Progenitor cell of endocrine pancreas (in vitro differentiated cells): ENCODE measurements around the gene FOXB1. TPM values are rescaled to one million over a fixed set of nuclear protein-coding genes. Genes with fewer than 3 reads are reported as not detected.
A peak's percentile ranks its signal among the peaks of the same experiment; 100 is the strongest.

ENCODE experiments used
- DNase-seq: peaks from one replicate; pipeline ENCODE4 v3.0.0; 2021; ENCODE audit warnings: low spot score; ENCODE audit not compliant: unreplicated experiment
- H3K27ac Mint-ChIP-seq: 2 replicates; pipeline ENCODE4 v1.8.0; 2021; ENCODE audit warnings: mild to moderate bottlenecking, moderate library complexity, mixed read lengths
- H3K27me3 Mint-ChIP-seq: 2 replicates; pipeline ENCODE4 v1.8.0; 2021; ENCODE audit warnings: mixed read lengths
- H3K36me3 Mint-ChIP-seq: 2 replicates; pipeline ENCODE4 v1.8.0; 2022; ENCODE audit warnings: mixed read lengths; ENCODE audit not compliant: insufficient read depth
- H3K4me1 Mint-ChIP-seq: 2 replicates; pipeline ENCODE4 v1.8.0; 2021; ENCODE audit warnings: low read depth, mixed read lengths
- H3K4me3 Mint-ChIP-seq: 2 replicates; pipeline ENCODE4 v1.8.0; 2021; ENCODE audit warnings: low read depth, mild to moderate bottlenecking, moderate library complexity, mixed read lengths
- H3K9me3 Mint-ChIP-seq: 2 replicates; pipeline ENCODE4 v1.8.0; 2021; ENCODE audit warnings: low read depth, mixed read lengths
- CTCF ChIP-seq: fragments of 200-600 bp; sonication (generic); IDR thresholded peaks from one replicate; pipeline ENCODE4 v1.5.0; 2021; ENCODE audit warnings: antibody characterized with exemption, mild to moderate bottlenecking; ENCODE audit not compliant: unreplicated experiment
- total RNA-seq: library from RNA; stranded (reverse); gene quantifications from 2 replicates; pipeline ENCODE4 v1.2.1, GENCODE V29; 2021

The FOXB1 gene
- total RNA-seq, 1 donor from 2014 or later = not detected

GRCh38 chr15:59995568-59996297 is 8.4 kb upstream of the FOXB1 start:
- no peak for DNase-seq
- H3K36me3 Mint-ChIP-seq = no peaks in the 10 kb centered on the region
- peaks cover 33% of the 10 kb centered on the region for H3K4me1 Mint-ChIP-seq
- H3K9me3 Mint-ChIP-seq = no peaks in the 10 kb centered on the region
- H3K27me3 Mint-ChIP-seq = peaks cover 100% of the 10 kb centered on the region
- no peak overlapping the region for H3K4me3 Mint-ChIP-seq
- TF ChIP-seq CTCF = no peak
- peak overlapping the region; percentile 90 for H3K27ac Mint-ChIP-seq

- H3K27me3 Mint-ChIP-seq = peaks cover 100% of the 10 kb centered on the region
- peaks cover 35% of the 10 kb centered on the region for H3K4me1 Mint-ChIP-seq
- DNase-seq = no peak
- no peak for TF ChIP-seq CTCF
- no peak overlapping the region for H3K4me3 Mint-ChIP-seq
- H3K36me3 Mint-ChIP-seq = no peaks in the 10 kb centered on the region
- H3K9me3 Mint-ChIP-seq = no peaks in the 10 kb centered on the region
- peak overlapping the region; percentile 90 for H3K27ac Mint-ChIP-seq
These were observed 7.6 kb upstream of the FOXB1 start for GRCh38 chr15:59996298-59997041.

- Mint-ChIP-seq H3K36me3 (no peaks in the 10 kb centered on the region), H3K27ac (no peak overlapping the region)
These were observed 6.9 kb upstream of the FOXB1 start for GRCh38 chr15:59997070-59997701.

GRCh38 chr15:59998305-59998949 is 5.7 kb upstream of the FOXB1 start:
- peaks cover 100% of the 10 kb centered on the region for H3K27me3 Mint-ChIP-seq
- H3K4me3 Mint-ChIP-seq = no peak overlapping the region

More at GRCh38 chr15:59997070-59997701, 6.9 kb upstream of the FOXB1 start:
- Mint-ChIP-seq H3K9me3 (no peaks in the 10 kb centered on the region), H3K27me3 (peaks cover 100% of the 10 kb centered on the region), H3K4me1 (peaks cover 30% of the 10 kb centered on the region), H3K4me3 (no peak overlapping the region)
- no peak for TF ChIP-seq CTCF
- no peak for DNase-seq

More at GRCh38 chr15:59998305-59998949, 5.7 kb upstream of the FOXB1 start:
- Mint-ChIP-seq H3K4me1 (peaks cover 30% of the 10 kb centered on the region), H3K9me3 (no peaks in the 10 kb centered on the region), H3K27ac (peak overlapping the region; percentile 65), H3K36me3 (no peaks in the 10 kb centered on the region)
- DNase-seq = no peak
- TF ChIP-seq CTCF = no peak
